K562 (cell line): Measurements from ENCODE around the gene ATP5PD. TPM values are rescaled to one million over a fixed set of nuclear protein-coding genes. Genes with fewer than 3 reads are reported as not detected.
A peak's percentile ranks its signal among the peaks of the same experiment; 100 is the strongest.

Experiments used
- CREM ChIP-seq: IDR thresholded peaks from 2 replicates; pipeline ENCODE4 v1.6.1; 2014; ENCODE audit warnings: antibody characterized with exemption, low read depth
- FOS ChIP-seq: IDR thresholded peaks from 3 replicates; pipeline ENCODE4 v1.6.1; 2011; ENCODE audit not compliant: insufficient read length; ENCODE audit errors: extremely low read depth
- JUN ChIP-seq, 2 experiments: sonication (generic) in 1 of 2; formaldehyde crosslinking in 1 of 2; IDR thresholded peaks; 2 replicates each; pipeline versions ENCODE4 v1.6.1 to v1.8.0; 2012 to 2022; ENCODE audit warnings: borderline replicate concordance in 2 of 2, mild to moderate bottlenecking in 2 of 2, improper control_type of control experiment in 1 of 2, low read depth in 1 of 2, low read length in 1 of 2, missing genetic modification reagents in 1 of 2
- KLF13 ChIP-seq: fragments of 450-650 bp; IDR thresholded peaks from 2 replicates; pipeline ENCODE4 v1.6.1; 2016; ENCODE audit warnings: missing genetic modification characterization, low read depth, mild to moderate bottlenecking, missing compliant biosample characterization, moderate library complexity, borderline replicate concordance
- MBD2 ChIP-seq: sonication (generic); IDR thresholded peaks from 2 replicates; pipeline ENCODE4 v1.6.1; 2016; ENCODE audit warnings: low read depth, borderline replicate concordance
- MYNN ChIP-seq, 2 experiments: sonication (generic); formaldehyde crosslinking in 1 of 2; IDR thresholded peaks; 2 replicates each; pipeline versions ENCODE4 v1.5.0 to v1.6.1; 2016 to 2020; ENCODE audit warnings: antibody characterized with exemption in 1 of 2, missing genetic modification reagents in 1 of 2
- NBN ChIP-seq: fragments of 450-650 bp; IDR thresholded peaks from 2 replicates; pipeline ENCODE4 v1.6.1; 2016; ENCODE audit warnings: low read depth, mild to moderate bottlenecking
- PHB2 ChIP-seq: fragments of 450-650 bp; IDR thresholded peaks from 2 replicates; pipeline ENCODE4 v1.6.1; 2017; ENCODE audit warnings: low read depth
- SREBF1 ChIP-seq: fragments of 150-350 bp; IDR thresholded peaks from 2 replicates; pipeline ENCODE4 v1.6.1; 2014; ENCODE audit warnings: antibody characterized with exemption, low read depth, low read length, borderline replicate concordance
- SRSF7 ChIP-seq: fragments of 200-400 bp; formaldehyde crosslinking; optimal IDR thresholded peaks from 2 replicates; pipeline ENCODE3; 2017; ENCODE audit warnings: mild to moderate bottlenecking, low read depth, low read length
- TCFL5 ChIP-seq: fragments of 250-450 bp; sonication (Bioruptor Pico); conservative IDR thresholded peaks from 2 replicates; pipeline ENCODE4 v1.6.1; 2021; ENCODE audit warnings: mild to moderate bottlenecking, moderate library complexity, matching md5 sums
- THAP7 ChIP-seq: fragments of 250-450 bp; sonication (Bioruptor Pico); IDR thresholded peaks from 2 replicates; pipeline ENCODE4 v1.5.0; 2021
- ZNF121 ChIP-seq: sonication (generic); formaldehyde crosslinking; conservative IDR thresholded peaks from 2 replicates; pipeline ENCODE4 v1.8.0; 2022; ENCODE audit warnings: missing genetic modification reagents
- ZNF134 ChIP-seq: fragments of 250-450 bp; sonication (Bioruptor Pico); conservative IDR thresholded peaks from 2 replicates; pipeline ENCODE4 v1.4.0; 2020
- ZNF224 ChIP-seq: sonication (generic); formaldehyde crosslinking; IDR thresholded peaks from 2 replicates; pipeline ENCODE4 v1.8.0; 2022; ENCODE audit warnings: mild to moderate bottlenecking, missing genetic modification reagents
- ZNF263 ChIP-seq: sonication (generic); formaldehyde crosslinking; IDR thresholded peaks from 2 replicates; pipeline ENCODE4 v1.8.0; 2022; ENCODE audit warnings: mild to moderate bottlenecking, missing genetic modification reagents, borderline replicate concordance
- ZNF583 ChIP-seq: fragments of 250-450 bp; sonication (Bioruptor Pico); IDR thresholded peaks from 2 replicates; pipeline ENCODE4 v1.4.0; 2020
- ZNF695 ChIP-seq: fragments of 450-650 bp; formaldehyde crosslinking; IDR thresholded peaks from 2 replicates; pipeline ENCODE4 v1.4.0; 2020; ENCODE audit warnings: mild to moderate bottlenecking, moderate library complexity
- ZNF740 ChIP-seq, 3 experiments: fragments of 200-800 bp in 1 of 3; sonication (Bioruptor generic) in 1 of 3; sonication (generic) in 1 of 3; formaldehyde crosslinking in 1 of 3; IDR thresholded peaks; 2 replicates each; pipeline versions ENCODE4 v1.6.1 to v1.8.0; 2016 to 2022; ENCODE audit warnings: mild to moderate bottlenecking in 2 of 3, missing compliant biosample characterization in 2 of 3, missing genetic modification characterization in 2 of 3, missing genetic modification reagents in 1 of 3
- polyA plus RNA-seq, 8 experiments: library from polyadenylated mRNA; depleted of rRNA in 4 of 8; stranded (reverse) in 5 of 8; unstranded in 3 of 8; fragments of >200 nt; fragmentation: Nextera tagmentation in 2 of 8; fragmentation: Illumina TruSeq in 1 of 8; extraction: Ambion mirVana in 2 of 8; extraction: Trizol in 1 of 8; gene quantifications; 2 replicates each; pipeline versions ENCODE4 v1.2.1 to v1.2.3, GENCODE V29; 2011 to 2014; ENCODE audit warnings: inconsistent platforms in 1 of 8, missing spikeins in 1 of 8
- total RNA-seq, 7 experiments: library from RNA; depleted of rRNA in 6 of 7; stranded (reverse); fragments of >200 nt in 6 of 7; fragmentation: Illumina TruSeq in 2 of 7; extraction: Trizol in 2 of 7; gene quantifications; 2 replicates each; pipeline versions ENCODE4 v1.2.1 to v1.2.3, GENCODE V29; 2011 to 2021; ENCODE audit warnings: low replicate concordance in 1 of 7
- TF ChIP-seq, protein P1 (sequence below), 2 experiments: fragments of 450-650 bp; IDR thresholded peaks; 2 replicates each; pipeline ENCODE4 v1.6.1; 2016
- TF ChIP-seq, protein P2 (sequence below): sonication (generic); formaldehyde crosslinking; IDR thresholded peaks from 2 replicates; pipeline ENCODE4 v1.8.1; 2023; ENCODE audit warnings: mild to moderate bottlenecking, missing genetic modification reagents

The ATP5PD gene
- total and polyA plus RNA-seq, 9 of the 15 experiments (the other 6 are each of a cell fraction or from before 2014, with no cell fraction given): 271 to 828 (median 432) TPM

DNA sequence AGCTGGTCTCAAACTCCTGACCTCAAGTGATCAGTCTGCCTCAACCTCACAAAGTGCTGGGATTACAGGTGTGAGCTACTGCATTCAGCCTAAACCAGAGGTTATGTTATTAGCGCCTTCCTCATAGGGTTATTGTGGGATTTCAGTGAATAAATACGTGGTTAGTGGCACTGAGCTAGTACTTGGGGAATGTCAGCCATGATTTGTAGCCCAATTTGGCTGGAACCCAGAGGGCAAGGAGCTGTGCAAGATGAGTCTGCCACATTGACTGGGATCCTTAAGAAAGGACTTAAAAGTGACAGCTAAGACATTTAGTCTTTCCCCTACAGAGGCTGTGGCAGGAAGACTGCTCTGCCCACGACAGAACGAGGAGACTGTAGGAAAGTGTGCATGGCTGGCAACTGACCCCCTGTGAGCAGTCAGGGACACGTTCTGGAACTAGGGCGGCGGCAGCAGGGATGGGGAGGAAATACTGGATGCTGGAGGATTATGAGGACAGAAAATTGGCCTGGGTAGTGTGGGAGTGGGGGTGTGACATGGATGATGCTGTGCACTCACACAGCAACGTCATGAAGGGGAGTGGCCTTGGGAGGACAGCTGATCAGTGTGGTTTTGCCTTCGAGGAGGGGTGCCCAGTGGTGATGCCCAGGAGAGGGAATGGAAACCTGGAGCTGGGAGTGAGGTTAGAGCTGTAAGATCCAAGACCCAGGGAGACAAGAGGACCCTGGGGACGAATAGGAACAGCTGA lies 14.6 kb downstream of the ATP5PD start (continued):
- peak; percentile 62; the same call in 1 of the 2 replicates for TF ChIP-seq ZNF740 (CRISPR knock-in tag; IDR thresholded peaks at IDR 0.05)
- TF ChIP-seq ZNF740 (tag; IDR thresholded peaks at IDR 0.05): no peak
- TF ChIP-seq, protein P1, sequence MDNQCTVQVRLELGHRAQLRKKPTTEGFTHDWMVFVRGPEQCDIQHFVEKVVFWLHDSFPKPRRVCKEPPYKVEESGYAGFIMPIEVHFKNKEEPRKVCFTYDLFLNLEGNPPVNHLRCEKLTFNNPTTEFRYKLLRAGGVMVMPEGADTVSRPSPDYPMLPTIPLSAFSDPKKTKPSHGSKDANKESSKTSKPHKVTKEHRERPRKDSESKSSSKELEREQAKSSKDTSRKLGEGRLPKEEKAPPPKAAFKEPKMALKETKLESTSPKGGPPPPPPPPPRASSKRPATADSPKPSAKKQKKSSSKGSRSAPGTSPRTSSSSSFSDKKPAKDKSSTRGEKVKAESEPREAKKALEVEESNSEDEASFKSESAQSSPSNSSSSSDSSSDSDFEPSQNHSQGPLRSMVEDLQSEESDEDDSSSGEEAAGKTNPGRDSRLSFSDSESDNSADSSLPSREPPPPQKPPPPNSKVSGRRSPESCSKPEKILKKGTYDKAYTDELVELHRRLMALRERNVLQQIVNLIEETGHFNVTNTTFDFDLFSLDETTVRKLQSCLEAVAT (IDR thresholded peaks at IDR 0.05): no peak
- TF ChIP-seq THAP7 (CRISPR knock-in tag): no peak
- no peak for TF ChIP-seq NBN
- TF ChIP-seq KLF13: no peak
- no peak for TF ChIP-seq MYNN (IDR thresholded peaks at IDR 0.05)
- TF ChIP-seq MYNN (CRISPR knock-in tag; IDR thresholded peaks at IDR 0.05): no peak
- TF ChIP-seq JUN (IDR thresholded peaks at IDR 0.05; ENCODE audit: borderline replicate concordance, low read depth, low read length): no peak
- no peak for TF ChIP-seq JUN (CRISPR knock-in tag; IDR thresholded peaks at IDR 0.05; ENCODE audit: borderline replicate concordance)
- TF ChIP-seq, protein P2, sequence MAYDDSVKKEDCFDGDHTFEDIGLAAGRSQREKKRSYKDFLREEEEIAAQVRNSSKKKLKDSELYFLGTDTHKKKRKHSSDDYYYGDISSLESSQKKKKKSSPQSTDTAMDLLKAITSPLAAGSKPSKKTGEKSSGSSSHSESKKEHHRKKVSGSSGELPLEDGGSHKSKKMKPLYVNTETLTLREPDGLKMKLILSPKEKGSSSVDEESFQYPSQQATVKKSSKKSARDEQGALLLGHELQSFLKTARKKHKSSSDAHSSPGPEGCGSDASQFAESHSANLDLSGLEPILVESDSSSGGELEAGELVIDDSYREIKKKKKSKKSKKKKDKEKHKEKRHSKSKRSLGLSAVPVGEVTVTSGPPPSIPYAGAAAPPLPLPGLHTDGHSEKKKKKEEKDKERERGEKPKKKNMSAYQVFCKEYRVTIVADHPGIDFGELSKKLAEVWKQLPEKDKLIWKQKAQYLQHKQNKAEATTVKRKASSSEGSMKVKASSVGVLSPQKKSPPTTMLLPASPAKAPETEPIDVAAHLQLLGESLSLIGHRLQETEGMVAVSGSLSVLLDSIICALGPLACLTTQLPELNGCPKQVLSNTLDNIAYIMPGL: no peak
- TF ChIP-seq TCFL5 (CRISPR knock-in tag): no peak
- peak; percentile 89 for TF ChIP-seq CREM
- no peak for TF ChIP-seq ZNF583 (CRISPR knock-in tag)
- no peak for TF ChIP-seq ZNF695 (CRISPR knock-in tag)
- no peak for TF ChIP-seq ZNF263 (CRISPR knock-in tag)
- no peak for TF ChIP-seq FOS
- TF ChIP-seq ZNF224 (CRISPR knock-in tag): no peak
- TF ChIP-seq ZNF134 (CRISPR knock-in tag): no peak
- no peak for TF ChIP-seq ZNF121 (CRISPR knock-in tag)
- TF ChIP-seq SRSF7: no peak
- TF ChIP-seq MBD2: no peak
- no peak for TF ChIP-seq PHB2
- no peak for TF ChIP-seq SREBF1
